Measurements from ENCODE around the gene PRR23E.

PRR23E gene

DNA sequence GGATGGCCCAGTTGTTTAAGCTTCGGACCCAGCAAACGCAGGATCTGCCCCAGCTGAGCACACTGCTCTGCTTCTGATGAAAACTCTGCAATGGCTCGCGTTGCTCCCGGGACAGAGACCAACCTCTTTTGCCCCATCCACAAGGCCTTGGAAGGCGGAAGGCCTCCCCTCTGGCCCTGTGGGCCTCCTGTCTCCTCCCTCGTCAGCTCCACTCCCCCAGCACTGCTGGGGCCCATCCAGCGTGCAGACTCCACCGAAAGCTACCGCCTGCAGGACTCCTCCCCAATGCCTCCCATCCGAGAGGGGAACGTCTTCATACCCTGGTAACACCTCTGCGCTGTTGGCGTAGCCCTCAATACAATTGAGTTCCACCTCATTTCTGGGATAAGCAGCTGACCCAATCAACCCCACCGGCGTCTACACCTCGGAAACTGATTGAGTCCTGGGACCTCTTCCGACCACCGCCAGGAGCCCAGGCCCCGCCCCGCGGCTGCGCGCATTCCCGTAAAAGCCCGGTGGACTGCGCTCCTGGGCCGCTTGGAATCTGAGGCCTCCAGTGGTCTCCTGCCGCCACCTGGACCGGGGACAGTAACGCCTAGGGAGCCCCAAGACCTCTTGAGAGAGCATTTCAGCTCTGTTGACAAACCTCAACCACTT lies at the start of gene PRR23E:
TSS of gene PRR23E (plus strand) at position 556 of the 657 bp plus-strand sequence. CDS start 3,555 bp downstream, outside the sequence.
- DNase-seq (ENCODE audit: low read depth, low spot score): no peak

- no peak for DNase-seq (ENCODE audit: low read depth, low spot score)
Observed at GRCh38 chr3:127143172-127143571, 49.8 kb upstream of the PRR23E start.

DNA sequence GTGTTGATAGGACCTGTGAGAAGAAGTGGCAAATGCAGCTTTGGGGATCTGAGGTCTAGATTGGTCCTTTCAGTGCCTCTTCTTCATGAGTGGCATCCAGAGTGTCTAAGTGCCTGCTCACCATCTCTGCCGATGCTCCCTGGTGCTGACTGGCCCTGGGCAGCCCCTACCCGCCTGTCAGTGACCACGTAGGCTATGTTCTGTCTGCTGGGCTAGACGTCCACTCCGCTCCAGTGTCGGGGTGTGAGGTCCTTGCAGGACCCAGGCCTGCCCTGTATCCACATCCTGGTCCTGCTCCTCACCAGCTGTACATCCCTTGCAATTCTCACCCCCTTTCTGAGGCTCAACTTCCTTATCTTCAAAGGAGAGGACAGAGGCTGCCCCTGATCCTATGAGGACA lies 48.3 kb upstream of the PRR23E start:
- DNase-seq (ENCODE audit: low read depth, low spot score): no peak

GRCh38 chr3:127145266-127145665 lies 47.7 kb upstream of the PRR23E start:
- no peak for DNase-seq (ENCODE audit: low read depth, low spot score)

DNA sequence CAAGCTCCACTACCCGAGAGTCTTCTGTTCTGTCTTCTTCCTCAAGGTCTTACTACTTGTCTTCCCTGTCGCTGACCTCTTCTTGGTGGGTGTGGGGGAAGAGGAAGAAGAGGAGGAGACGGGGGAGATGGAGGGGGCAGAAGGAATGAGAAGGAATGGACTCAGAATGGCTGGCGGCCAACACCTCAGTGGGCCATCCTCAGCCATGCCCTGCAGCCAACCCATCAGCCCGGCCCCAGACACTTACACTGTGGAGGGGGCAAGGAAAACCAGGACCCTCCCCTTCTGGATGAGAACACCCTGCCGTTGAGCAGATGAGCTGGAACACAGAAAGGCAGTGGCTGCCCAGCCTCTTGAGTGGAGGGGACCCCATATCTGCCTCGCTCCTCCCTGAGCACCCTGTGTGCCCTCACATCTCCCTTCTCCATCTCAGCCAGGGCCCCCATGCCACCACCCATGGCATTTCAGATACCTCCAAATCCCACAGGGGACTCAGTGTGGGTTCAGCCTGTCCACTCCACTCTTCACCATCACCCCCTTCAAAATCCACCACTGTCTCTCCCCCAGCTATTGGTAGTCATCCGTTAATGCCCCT lies 45.5 kb upstream of the PRR23E start:
- no peak for DNase-seq (ENCODE audit: low read depth, low spot score)

DNA sequence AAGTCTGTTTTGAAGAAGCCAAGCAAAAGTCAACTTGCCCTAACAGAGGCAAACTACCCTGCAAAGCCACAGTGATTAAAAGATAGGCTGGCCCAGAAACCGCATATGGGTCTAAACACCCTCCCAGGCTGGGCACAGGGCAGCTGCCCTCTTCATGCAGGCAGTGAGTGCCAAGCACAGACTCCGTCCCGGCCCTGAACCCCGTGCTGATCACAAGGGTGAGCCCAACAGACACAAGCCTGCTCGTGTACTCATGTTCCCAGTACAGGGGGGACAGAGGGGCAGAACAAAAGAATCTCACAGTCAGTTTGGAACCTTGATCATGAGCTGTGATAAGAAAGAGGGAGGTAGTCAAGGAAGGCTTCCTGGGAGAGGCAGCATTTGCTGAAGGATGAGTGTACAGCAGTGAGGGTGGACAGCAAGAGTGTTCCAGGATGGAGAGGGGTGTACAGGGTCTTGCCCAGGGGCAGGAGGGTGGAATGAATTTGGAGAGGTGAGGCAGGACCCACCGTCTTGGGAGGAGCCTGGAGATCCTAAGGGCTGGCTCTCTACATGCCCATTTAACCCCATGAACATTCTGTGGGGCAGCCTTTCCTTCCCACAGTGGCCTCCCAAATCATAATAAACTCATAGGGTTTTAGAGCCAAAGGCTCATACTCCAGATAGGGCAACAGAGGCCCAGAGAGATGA lies 43.2 kb upstream of the PRR23E start:
- no peak for DNase-seq (ENCODE audit: low read depth, low spot score)

GRCh38 chr3:127150513-127151250 lies 42.2 kb upstream of the PRR23E start:
- no peak for DNase-seq (ENCODE audit: low read depth, low spot score)

DNA sequence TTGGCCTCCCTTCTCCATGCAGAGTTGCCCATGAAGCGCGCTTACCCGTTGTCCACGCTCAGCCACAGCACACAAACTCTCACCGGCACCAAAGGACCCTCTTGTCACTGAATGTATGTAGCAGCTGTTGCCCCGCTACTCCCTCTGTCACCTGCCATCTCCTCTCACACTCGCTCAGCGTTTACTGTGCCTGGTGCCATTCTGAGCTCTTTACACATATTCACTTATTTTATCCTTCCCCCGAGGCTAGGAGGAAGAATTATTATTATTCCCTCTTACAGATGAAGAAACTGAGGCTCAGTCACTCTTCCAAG lies 41.7 kb upstream of the PRR23E start:
- DNase-seq (ENCODE audit: low read depth, low spot score): no peak

GRCh38 chr3:127151992-127152650 lies 40.8 kb upstream of the PRR23E start:
- peak; percentile 20 for DNase-seq (ENCODE audit: low read depth, low spot score)

- DNase-seq (ENCODE audit: low read depth, low spot score): no peak
Observed at GRCh38 chr3:127152684-127153505, 40.0 kb upstream of the PRR23E start.

- DNase-seq (ENCODE audit: low read depth, low spot score): no peak
Observed at GRCh38 chr3:127153506-127153815, 39.5 kb upstream of the PRR23E start.

- no peak for DNase-seq (ENCODE audit: low read depth, low spot score)
Observed at GRCh38 chr3:127156338-127157050, 36.4 kb upstream of the PRR23E start.

DNA sequence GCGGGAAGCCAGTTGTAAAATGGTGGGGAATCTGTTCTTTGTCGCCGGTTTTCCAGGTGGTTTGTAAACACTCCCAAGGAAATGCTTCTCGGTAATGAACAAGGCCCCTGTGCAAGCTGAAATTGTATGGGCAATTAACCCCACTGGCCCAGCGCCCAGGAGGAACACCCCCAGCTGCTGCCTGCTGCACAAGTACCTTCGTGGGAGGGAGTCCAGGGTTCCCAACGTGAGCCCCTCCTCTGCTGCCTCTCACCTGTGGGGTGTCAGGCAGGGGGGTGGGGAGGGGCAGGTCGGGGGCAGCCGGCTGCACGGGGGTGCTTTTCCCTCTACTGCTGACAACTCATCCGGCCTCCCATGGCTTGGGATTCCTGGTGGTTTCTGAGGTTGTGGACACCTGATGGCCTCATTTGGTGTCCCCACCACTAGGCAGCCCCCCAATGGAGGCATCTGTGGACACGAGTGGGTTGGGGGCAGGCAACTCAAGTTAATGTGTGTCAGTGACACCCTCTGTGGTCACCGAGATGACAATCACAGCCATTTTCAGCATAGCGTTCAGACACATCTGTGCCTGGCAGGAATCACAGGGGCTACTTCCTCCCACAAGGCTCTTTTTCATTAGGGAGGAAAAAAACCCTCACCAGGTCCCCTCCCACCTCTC lies 35.6 kb upstream of the PRR23E start:
- DNase-seq (ENCODE audit: low read depth, low spot score): no peak

DNA sequence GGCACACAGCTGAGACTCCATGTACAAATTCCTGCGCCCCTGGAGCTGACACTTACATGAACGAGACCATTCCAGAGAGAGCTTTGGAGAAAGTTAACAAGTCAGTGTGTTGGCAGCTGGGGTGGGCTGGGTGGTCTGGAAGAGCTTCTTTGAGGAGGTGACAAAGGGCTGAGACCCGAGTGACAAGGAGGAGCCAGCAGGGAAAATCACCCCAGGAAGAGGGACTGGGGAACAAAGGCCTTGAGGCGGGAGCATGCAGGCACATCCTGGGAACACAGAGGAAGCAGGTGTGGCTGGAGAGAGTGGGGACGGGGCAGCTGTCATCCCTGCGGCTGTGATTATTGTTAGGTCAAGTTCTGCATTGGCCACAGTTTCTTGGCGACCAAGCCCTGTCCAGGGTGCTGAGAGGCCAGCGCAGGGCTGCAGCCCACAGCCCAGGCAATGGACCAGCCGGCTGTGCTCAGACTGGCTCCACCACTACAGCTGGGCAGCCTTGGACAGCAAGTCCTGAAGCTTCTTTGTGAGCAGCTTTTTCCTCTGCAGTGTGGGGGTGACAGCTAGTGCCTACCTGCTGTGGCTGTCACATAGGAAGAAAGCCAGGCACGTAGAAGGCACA lies 34.2 kb upstream of the PRR23E start:
- DNase-seq (ENCODE audit: low read depth, low spot score): peak; percentile 75

- no peak for DNase-seq (ENCODE audit: low read depth, low spot score)
Observed at GRCh38 chr3:127159543-127159942, 33.4 kb upstream of the PRR23E start.

- no peak for DNase-seq (ENCODE audit: low read depth, low spot score)
Observed at GRCh38 chr3:127161236-127161635, 31.7 kb upstream of the PRR23E start.

DNA sequence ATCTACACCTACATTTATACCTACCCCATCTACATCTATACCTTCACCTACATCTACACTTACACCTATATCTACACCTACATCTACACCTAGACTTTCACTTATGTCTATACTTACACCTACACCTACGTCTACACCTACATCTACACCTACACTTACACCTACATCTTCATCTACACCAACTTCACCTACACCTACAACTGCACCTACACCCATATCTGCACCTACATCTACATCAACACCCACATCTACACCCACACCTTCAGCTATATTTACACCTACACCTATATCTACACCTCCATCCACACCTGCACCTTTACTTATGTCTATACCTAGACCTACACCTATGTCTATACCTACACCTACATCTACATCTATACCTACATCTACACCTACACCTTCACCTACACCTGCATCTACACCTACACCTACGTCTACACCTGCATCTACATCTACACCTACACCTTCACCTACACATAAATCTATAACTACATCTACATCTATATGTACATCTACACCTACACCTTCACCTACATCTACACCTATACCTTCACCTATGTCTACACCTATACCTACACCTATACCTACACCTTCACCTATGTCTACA lies 30.9 kb upstream of the PRR23E start:
- no peak for DNase-seq (ENCODE audit: low read depth, low spot score)

DNA sequence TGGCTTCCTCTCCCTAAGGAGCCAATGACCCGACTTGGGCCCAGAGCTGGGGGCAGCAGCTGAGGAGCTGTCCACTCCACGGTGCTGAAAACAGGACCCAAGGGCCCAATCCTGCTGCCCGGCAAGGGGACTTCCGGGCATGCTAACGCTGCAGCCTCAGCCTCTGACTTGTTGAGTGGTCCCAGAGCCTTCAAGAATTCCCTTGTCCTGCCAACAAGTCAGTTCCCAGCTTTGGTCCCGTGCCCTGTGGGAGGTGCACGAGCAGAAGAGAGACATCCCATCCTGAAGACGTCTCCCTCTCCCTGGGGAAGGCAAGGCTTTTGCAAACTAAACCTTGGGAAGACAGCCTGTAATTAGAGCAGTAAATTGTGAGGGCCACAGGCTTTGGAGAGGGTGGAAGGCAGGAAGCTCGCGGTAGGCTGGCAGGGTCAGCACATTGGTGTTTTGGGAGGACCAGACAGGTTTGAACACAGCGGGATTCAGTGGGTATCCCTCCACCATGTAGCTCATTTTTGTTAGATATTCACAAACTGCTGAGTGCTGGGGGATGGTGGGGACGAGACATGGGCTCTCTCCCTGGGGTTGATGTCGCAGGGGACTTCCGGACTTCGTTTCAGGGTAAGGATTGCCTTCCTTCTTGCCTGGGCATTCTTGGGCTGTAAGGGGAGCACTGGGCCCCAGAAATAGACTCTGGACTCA lies 29.8 kb upstream of the PRR23E start:
- DNase-seq (ENCODE audit: low read depth, low spot score): peak; percentile 35

- DNase-seq (ENCODE audit: low read depth, low spot score): no peak
Observed at GRCh38 chr3:127164615-127165014, 28.3 kb upstream of the PRR23E start.

Measured in astrocyte of the hippocampus (primary cell).